Fibroblast of skin of scalp (primary cell): ENCODE measurements around the gene SLIT3. TPM values are rescaled to one million over a fixed set of nuclear protein-coding genes. Genes with fewer than 3 reads are reported as not detected.

Experiments used
- DNase-seq: peaks from one replicate; pipeline ENCODE4 v3.0.0-alpha.2; 2013
- polyA plus RNA-seq, 2 experiments: library from polyadenylated mRNA; unstranded; fragments of 120-200 nt; gene quantifications; one replicate each; pipeline ENCODE4 v1.2.1, GENCODE V29; 2013; ENCODE audit not compliant: insufficient read length in 2 of 2

Gene SLIT3
- 96.7 TPM for polyA plus RNA-seq (2013, experiment 1 of 2; ENCODE audit: insufficient read length)
- 97.2 TPM for polyA plus RNA-seq (2013, experiment 2 of 2; ENCODE audit: insufficient read length)

DNA sequence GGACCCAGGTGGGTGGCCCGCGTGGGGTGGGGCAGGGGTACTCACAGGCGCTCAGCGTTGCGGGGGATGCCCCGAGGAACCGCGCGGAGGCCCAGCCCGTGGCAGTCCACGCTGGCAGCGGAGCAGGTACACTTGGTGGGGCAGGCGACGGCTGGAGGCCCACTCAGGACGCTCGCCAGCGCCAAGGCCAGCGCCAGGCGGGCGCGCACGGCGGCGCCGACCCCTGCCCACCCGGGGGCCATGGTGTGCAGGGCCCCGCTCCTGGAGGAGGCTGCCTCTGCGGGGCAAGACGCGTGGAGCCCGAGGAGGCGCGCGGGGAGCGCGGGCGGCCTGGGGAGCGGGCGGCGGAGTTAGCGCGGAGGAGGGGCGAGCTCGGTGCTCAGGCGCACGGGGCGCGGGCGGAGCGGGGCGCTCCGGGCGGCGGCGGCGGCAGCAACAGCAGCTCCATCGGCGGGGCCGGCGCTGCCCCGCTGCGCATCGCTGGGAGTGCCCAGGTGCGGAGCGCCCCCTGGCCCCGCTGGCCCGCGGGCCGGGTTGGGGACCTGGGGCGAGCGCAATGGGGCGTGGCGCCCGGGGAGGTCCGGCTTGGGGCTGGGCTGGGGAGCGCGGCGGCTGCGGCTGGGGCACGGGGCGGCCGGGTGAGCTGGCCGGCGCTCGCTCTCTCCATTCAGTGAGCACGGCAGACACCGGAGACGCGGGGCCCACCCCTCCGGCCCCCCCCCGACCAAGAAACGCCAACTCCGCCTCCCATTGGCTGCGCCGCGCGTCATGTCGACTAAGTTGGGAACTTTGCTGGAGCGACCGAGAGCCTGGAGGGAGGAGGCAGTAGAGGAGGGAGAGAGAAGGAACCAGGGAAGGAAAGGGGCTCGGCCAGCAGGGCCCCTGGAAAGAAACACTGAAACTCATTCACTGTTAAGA, at the start of gene SLIT3:
Gene SLIT3, minus strand, starts transcription at position 672 of the 918 bp plus-strand sequence. Its CDS starts 430 bp downstream, at position 242.
- peak; percentile 94 for DNase-seq

DNA sequence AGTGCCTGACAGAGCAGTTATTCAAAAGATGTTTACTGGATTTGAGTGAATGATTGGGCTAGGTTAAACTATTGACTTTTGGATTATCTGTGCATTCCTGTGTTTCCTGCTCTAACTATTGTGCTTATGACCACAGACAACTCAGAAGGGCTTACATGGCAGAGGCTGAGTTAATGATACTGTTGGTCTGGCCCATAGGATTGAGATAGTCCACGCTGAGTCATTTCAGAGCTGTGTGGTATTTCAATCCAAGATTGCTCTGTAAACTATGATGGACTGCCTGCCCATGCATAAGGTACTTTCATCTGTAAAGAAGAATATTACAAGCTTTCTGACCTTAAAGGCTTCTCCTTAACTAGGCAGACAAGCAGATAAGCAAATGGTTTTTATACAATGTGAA, 49.1 kb upstream of the SLIT3 start:
- DNase-seq, result peak; percentile 82

DNA sequence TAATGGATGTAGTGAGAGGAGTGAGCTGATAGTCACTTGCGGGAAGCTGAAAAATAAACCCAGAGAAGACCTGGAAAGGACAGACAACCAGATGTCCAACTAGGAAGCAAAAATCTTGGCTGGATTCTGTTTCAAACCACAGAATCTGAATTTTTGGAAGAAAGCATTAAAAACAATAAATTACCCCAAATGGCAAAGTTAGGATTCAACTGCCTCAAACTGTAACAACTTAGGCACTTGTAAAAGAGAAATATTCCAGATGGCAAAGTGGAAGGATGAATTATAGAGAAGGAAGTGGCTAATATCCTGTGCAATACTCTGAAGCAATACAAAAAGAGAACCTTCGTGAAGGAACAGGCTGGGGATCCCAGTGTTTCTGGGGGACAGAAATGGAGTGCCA, 46.8 kb upstream of the SLIT3 start:
- DNase-seq, result no peak

DNA sequence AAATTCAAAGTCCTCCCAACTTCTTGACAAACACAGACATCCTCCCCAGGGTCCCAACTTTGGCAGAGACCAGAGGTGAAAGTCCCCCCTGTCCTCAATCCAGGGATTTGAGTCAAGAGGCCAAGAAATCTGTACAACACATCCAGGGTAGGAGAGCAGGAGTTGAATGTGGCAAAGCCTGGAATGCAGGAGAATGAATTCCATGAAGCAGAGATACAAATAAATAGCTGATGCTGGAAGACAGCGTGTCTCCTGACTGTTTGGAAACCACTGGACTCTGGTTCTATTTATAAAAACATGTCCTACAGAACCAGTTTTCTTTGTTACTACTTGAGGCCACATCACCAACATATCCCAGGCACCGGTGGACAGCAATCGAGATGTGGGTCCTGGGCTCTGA, 43.7 kb upstream of the SLIT3 start:
- DNase-seq, result peak; percentile 74

DNA sequence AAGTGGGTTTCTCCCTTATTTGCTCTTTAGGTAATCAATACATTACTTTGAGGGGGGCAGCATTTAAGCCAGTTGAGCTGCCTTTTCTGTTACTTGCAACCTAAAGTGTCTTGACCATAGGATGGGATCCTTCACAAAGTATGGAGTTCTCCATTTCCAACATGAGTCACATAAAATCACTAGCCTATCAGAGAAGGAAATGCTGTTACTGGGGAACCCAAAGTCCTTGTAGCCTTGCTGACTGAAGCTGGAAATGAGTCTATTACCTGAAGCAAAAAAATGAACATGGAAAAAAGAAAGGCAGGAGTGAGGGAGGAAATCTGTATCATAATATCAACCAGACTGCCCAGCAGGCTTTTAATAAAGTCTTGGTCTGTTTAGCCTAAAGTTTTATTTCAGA, 42.8 kb upstream of the SLIT3 start:
- no peak for DNase-seq

DNA sequence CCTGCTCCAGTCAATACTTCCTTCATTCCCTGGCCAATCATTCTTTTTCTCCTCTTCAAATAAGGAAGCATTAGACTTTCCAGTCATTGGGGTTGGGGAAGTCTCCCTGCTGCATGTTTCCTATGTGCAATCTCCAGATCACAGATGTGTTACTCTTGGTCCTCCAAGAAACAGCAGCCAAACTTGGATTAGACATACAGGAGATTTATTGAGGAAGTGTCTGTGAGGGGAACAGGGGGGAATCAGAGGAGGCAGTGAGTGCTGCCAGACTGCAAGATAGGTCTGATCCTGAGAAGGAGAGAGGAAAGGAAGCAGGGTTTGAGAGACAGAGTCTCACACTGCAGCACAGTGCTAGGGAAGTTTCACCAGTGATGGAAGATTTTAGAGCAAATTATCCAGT, 40.6 kb upstream of the SLIT3 start:
- no peak for DNase-seq

DNA sequence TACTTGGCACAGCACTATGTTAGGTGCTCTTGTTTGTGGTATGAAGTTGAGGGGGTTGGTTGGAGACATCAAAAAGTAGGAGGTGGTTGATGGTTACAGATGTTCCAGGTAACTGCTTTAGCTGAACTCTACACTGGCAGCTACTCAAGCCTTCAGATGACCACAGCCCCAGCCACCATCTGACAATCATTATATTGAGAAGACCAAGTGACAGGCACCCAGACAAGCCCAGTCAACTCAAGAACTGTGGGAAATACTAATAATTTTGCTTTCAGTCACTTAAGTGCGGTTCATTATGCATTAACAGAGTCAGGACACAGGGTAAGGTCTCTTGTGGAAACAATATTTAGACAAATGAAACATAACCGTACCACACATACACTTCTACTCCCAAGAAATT, 38.9 kb upstream of the SLIT3 start:
- DNase-seq, result no peak

DNA sequence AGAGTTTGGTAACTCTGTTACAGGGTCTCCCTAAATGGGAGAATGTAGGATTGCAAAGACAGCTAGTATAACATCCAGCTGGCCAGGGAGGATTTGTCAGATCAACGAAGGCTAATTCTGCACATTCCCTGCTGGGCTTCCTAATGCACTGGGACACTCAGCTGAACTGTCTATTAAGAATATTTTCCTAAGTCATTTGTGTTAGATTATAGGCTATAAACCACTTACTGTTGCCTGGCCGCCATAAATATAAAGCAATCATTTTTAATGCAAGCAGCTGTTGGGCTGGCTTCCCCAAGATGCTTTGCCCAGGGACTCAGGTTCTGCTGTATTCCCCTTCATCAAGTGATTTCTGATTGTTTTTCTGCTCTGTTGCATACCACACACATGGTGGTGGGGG, 35.3 kb upstream of the SLIT3 start:
- DNase-seq, result no peak

DNA sequence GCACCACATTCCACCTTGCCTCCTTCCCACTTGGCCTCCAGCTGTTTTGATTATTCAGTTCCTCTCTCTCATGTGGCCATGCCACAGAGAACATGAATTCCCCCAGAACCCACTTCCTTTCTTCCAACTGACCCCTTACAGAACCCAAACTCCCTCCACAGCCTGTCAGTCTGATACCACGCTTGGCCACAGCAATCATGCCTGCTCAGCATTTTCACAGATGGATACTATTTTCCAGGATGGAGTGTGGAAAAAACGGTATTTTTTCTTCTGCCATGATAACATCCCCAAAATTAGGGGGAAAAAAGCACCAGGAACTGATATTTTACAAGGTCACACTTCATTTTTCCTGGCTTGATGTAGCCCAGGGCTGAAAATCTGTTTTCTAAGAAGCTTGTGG, 34.9 kb upstream of the SLIT3 start:
- DNase-seq, result no peak

DNA sequence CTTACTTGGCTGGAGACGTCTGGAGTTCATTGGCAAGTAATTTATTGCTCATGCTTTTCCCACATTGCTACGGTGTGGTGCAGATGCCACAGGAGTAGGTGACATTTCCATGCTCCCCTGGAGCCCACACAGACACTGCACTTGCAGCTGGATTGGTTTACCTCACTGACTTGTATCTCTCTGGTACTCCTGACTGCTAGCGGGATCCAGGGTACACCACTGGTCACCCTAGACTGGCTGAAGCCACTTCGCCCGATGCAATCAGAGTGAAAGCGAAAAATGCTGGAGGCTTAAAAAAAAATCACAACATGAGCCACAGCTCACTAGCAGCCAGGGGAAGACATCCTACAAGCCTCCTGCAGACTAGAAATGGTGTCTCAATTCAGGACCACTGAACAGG, 32.6 kb upstream of the SLIT3 start:
- DNase-seq, result no peak

DNA sequence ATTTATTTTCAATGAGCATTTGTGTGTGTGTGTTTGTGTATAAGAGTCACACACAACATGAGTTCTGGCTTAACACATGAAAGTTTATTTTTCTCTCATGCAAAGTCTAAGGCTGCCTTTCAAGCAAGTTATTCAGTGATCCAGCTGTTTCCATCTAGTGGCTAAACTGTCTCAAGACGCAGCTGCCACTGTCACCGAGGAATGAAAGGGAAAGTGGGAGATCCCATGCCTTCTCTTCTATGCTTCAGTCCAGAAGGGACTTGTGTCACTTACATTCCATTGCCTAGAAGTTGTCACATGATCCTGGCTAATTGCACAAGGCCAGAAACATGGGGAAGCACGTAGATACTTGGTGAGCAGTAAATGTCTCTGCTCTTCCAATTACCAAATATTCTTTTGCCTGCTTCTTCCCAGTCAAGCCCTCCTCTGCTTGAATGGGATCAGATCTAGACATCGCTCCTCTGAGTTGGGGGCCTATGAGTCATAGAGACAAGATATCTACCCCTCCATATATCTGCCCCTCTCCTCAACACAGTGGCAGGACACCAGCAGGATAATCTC, 30.4 kb upstream of the SLIT3 start:
- DNase-seq, result peak; percentile 53

DNA sequence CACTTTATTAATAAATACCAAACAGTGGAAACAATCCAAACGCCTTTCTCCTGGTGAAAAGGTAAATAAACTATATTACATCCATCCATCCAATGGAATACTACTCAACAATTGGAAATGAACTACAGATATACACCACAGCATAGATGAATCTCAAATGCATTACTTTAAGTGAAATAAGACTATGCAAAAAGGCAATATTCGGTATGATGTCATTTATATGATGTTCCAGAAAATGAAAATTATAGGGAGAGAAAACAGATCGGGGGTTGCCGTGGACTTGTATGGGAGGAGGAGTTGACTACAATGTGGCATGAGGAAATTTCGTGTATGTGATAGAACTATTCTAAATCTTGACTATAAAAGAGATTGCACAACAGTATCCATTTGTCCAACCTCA, 27.5 kb upstream of the SLIT3 start:
- no peak for DNase-seq

DNA sequence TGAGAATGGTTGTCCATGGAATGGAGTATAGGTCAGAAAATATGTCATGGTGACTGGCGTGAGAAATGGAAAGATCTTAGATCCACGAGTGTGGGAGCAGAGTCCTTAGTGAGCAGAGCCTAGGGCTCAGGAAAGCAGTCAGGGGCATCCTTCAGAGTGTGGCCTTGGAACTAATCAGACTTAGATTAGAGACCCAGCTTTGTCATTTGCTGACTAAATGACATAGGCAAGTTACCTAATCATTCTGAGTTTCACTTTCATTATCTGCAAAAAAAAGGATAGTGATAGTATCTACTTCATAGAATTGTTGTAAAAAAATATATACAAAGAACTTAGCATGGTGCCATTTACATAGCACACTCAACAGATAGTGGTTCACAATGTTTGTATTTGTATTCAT, 24.3 kb upstream of the SLIT3 start:
- DNase-seq, result no peak

DNA sequence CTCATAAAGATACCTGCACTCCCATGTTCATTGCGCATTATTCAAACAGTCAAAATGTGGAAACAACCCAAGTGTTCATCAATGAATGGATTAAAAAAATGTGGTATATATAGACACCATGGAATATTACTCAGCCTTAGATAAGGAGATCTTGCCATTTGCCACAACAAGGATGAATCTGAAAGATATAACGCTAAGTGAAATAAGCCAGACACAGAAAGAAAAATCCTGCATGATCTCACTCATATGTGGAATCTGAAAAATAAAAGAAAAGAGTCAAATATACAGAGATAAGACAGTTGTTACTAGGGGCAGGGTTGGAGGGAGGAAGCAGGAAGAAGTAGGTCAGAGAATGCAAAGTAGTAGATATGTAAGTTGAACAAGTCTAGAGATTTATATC, 17.6 kb upstream of the SLIT3 start:
- DNase-seq, result no peak

DNA sequence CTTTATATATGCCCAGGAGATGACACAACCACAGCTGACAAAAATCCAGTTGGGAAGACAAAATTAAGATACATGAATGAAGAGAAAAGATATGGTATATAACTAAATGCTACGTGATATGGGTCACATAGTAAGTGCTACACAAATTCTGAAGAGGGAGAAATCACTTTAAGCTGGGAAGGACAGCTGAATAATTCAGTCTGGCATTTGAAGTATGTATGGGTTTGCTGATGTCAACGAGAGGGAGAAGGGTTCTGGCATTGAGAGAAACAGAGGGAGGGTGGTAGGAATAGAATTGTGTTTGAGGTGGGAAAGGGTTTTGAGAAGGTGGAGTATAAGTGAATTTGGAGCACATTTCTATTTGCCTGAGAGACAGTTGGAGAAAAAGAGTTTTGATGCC, 6.7 kb upstream of the SLIT3 start:
- peak; percentile 74 for DNase-seq

DNA sequence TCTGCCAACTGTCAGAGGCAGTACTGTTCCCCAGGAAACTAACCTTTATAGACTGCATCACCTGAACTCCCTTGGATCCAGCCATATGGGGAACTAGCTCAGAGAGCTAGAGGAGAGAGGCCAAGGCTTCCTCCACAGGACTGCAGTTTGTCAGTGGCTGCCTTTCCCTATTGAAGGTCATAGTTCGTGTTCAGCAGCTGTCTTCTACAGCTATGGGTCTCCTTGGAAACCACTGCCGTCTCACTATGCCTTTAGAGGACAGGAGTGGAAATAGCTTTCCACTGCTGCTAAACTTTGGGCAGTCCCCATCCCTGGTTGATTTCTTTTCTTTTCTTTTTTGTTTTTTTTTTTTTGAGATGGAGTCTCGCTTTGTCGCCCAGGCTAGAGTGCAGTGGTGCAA, 4.4 kb upstream of the SLIT3 start:
- DNase-seq, result no peak

DNA sequence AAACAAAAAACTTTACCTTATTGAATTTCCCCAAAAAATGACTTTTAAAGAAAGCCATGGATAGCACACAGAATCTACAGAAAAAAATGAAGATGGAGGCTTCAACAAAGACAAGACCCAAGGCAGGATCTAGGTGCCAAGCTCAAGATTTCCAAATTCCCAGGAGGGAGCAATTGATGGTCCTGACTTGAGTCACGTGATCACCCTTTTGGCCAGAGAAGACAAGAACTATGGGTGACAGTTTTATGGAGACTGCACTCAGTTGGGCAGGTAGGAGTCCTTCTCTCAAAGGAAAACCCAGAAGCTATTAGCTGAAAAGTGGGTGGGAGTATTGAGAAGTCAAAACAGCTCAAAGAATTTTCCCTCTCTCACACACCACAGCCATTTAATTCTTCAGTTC, 3.2 kb upstream of the SLIT3 start:
- no peak for DNase-seq

DNA sequence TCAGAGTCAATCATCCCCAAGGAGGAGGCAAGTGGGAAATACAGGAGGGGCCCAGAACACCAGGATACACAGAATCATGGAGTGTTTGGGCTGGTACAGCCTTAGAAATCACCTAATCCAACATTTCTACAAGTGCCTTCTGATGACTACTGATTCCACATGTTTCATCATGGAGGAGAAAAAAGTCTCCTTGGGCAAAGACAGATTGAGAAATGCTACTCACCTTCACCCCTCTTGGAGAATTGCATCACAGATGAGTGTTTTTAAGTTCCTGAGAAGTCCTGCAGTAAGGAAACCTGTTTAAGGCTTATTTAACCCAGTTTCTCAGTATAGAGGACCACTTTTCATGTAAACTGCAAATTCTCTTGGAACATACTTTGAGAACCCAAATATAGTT, 2.2 kb upstream of the SLIT3 start:
- DNase-seq, result no peak

DNA sequence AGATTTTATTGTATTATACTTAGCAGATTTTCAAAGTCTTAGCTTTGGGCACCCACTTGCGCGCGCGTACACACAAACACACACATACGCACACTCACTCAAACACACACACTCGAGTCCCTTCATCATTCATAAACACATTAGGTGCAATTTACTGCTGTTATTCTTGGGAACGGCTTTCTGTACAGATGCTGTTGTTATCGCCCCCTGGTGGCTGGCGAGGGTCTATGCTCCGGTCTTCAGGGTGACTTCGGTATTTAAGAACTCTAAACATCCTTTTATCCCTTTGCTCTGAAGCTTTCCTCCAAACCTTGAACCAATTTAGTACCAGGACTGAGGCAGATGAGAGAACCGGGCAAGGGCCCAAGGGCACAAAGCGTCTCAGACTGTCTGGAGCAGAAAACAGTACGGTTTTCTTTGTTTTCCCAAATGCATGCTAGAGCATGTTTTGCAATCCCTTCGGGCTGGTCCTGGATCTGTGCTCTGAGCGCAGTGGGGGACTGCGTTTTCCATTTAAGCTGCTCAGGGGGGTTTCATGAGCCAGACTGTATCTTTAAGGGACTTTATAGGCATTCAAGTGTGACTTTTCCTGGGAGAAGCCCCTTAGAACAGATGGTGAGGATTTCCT, 1.7 kb upstream of the SLIT3 start:
- DNase-seq, result peak; percentile 87

DNA sequence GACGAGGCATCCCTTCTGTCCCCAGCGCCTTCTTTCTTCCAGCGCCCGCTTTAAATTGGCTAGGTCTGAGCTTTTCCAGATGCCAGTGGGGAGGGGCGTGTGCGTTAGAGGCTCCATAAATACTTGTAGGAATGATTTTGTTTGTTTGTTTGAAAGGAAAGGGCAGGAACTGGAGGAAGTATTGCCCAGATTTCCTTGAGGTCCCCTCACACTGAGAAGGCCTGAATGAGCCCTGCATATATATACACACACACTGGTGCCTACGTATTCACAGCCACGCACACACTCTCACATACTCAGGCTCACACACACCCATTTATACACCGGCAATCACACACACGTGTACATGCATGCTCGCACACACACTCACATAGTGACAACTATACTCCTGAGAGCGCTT, 1.0 kb upstream of the SLIT3 start:
- DNase-seq, result no peak

DNA sequence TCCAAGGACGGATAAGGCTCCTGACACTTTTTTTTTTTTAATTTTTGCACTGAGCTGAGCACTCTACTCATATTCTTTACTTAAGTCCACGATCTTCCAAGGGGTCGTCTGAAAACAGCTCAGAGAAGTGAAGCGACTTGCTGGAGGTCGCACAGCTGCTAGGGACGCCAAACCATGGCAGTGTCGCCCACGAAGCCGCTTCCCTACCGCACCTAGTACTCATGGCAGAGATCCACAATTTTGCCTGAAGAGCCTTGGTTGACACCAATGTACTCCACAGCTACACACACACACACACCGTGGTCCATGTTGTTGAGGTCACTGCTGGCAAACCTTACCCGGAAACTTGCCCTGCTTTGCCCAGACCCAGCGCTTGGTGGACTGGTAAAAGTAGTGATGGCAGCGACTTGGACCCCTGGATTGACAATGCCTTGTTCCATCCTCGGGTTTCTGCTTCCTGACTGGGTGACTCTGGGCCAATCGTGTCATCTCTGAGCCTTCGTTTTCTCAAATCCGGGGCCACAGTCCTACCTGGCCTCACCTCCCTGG, 521 bp upstream of the SLIT3 start:
- peak; percentile 12 for DNase-seq

DNA sequence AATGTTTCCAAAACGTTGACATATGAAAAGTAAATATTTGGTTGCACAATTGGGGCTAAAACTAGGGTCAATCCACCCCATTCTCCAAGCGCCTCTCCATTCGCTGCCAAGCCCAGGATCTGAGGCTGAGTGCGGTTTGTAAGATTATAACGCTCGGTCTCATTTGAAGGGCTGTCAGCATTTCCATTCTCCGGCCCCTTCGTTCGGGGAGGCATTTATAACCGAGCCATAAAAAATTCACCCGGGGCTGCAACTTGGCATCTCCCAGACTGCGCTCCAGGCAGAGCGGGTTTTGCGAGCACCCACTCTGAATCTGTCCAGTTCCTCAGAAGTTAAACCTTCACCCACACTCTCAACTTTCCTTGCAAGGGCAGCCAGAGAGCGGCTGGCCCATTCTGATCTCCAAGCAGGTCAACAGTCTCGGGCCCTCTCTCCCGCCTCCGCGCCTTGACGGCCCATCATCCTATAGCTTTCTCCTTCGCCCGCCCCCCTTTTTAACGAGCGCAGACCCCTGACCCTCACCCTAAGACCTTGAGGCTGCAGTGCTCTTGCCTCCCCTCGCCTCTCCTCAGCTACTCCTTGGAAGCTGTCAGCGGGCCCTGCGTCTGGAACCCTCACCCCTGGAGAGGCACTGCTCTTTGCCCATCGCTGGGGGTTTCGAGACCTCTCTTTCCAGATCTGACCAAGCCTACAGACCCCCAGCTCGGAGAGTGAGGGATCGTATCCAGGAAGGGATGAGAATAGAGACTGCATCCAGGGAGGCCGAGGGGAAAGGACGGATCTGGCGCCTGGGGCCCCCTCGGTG, 1.1 kb downstream of the SLIT3 start:
- peak; percentile 37 for DNase-seq
